B cell (primary cell): Measurements from ENCODE around the gene TNFRSF17.
"Not testable (repeated sequence)": the region's sequence is repeated elsewhere in the genome, so short reads cannot be mapped to it uniquely, and the experiment has no call there.

Experiments
- CTCF ChIP-seq: fragments of 200-600 bp; IDR thresholded peaks from one replicate; pipeline ENCODE4 v1.8.0; 2022; ENCODE audit warnings: antibody characterized with exemption, mild to moderate bottlenecking
- EZH2 ChIP-seq: IDR thresholded peaks from 2 replicates; pipeline ENCODE4 v1.6.1; 2012; ENCODE audit warnings: borderline replicate concordance, low read depth, mild to moderate bottlenecking, moderate library complexity, low read length; ENCODE audit not compliant: insufficient read depth, poor library complexity, severe bottlenecking

GRCh38 chr16:11970292-11970691 lies 5.3 kb downstream of the TNFRSF17 start:
- not testable (repeated sequence) for TF ChIP-seq CTCF, EZH2
